ENCODE results near the gene NUBP1.
A peak's percentile ranks its signal among the peaks of the same experiment; 100 is the strongest.
"Not testable (repeated sequence)": the region's sequence is repeated elsewhere in the genome, so short reads cannot be mapped to it uniquely, and the experiment has no call there.

NUBP1 gene

DNA sequence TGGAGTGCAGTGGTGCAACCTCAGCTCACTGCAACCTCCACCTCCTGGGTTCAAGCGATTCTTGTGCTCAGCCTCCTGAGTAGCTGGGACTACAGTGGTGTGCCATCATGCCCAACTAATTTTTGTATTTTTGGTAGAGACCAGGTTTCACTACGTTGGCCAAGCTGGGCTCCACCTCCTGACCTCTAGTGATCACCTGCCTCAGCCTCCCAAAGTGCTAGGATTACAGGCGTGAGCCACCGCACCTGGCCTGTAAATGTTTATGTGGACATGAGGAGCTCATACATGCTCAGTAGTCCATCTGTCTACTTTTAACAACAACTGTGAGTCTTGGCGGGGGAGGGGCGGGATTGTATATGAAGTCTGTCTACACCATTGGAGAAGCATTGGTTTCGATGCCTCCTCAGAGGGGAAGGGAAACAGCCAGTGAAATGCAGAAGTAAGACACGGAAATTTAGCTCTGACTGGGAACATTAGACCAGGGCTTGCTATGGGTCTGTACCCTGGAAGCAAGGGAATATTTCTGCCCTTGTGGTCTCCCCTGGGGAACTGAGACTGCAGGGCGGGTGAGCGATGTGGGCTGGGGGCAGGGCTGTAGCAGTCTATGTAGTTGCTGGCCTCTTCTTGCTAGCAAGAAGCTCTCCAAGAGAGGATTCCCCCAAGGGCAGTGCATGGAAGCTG is 9.3 kb downstream of the NUBP1 start:
- DNase-seq: no peak

DNA sequence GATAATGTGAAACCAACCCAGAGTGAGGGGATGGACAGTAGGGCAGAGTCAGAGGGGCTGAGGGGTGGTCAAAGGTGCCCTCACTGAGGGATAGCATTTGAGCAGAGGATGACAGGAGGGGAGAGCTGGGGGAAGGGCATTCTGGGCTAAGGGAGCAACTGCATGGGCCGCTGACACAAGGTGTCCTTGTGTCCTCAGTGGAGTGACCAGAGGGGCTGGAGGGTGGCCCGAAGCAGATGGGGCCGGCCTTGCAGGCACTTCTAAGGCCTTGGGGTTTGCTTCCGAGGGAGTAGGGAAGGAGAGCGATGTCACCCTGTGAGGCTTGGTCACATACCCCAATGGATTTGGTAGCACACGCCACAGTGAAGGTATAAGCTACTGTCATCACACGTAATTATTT is 10.0 kb downstream of the NUBP1 start:
- no peak for DNase-seq

DNA sequence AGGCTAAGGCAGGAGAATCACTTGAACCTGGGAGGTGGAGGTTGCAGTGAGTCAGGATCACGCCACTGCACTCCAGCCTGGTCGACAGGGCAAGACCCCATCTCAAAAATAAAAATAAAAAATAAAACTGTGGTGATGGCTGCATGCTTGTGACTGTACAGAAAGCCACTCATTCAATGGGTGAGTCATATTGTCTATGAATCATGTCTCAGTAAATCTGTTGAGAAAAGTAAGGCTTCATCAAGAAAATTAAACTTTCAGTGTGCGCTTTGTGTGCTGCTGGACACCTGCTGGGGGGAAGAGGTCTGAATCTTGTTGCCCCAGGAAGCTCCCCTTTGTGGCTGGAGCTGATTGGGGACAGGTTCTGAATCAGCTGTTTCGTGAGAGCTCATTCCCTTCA is 11.3 kb downstream of the NUBP1 start:
- no peak for DNase-seq

DNA sequence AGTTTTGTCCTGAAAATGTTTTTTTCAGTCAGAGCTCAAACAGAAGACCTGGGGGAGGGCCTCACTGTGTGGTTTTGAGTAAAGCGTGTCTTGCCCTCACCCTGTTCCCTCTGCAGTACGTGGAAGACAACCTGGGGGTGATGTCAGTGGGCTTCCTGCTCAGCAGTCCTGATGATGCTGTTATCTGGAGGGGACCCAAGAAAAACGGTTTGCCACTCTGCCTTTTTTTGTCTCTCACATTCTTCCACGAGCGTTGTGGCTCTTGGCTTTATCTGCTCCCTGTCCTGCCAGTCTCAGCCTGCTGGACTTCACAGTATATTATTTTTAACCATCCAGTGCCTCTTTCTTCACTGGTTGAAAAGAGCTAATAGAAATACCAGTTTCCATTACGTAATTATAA is 12.9 kb downstream of the NUBP1 start:
- DNase-seq: no peak

DNA sequence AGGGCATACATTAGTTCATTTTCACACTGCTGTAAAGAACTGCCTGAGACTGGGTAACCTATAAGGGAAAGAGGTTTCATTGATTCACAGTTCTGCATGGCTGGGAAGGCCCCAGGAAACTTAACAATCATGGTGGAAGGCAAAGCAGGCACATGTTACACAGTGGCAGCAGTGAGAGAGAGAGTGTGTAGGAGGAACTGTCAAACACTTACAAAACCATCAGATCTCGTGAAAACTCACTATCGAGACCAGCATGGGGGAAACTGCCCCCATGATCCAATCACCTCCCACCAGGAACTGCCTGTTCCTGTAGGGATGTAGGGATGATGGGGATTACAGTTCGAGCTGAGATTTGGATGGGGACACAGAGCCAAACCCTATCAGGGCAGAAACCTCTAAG is 17.2 kb downstream of the NUBP1 start:
- DNase-seq: no peak

DNA sequence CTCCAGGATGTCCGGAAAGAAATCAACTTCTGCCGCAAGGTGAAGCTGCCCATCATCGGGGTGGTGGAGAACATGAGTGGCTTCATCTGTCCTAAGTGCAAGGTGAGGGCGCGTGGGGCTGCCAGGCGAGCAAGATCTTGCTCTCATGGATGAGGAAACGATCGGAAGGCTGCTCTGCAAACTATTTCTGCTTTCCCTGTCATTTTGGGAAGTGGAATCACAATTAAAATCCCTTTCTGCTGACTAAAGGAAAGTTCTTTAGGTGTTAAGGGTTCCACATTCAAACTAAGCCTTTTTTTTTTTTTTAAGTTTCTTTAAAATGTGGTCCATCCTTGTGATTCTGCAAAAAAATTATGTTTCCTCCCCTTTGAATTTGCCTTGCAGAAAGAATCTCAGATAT is 17.7 kb downstream of the NUBP1 start:
- no peak for DNase-seq

DNA sequence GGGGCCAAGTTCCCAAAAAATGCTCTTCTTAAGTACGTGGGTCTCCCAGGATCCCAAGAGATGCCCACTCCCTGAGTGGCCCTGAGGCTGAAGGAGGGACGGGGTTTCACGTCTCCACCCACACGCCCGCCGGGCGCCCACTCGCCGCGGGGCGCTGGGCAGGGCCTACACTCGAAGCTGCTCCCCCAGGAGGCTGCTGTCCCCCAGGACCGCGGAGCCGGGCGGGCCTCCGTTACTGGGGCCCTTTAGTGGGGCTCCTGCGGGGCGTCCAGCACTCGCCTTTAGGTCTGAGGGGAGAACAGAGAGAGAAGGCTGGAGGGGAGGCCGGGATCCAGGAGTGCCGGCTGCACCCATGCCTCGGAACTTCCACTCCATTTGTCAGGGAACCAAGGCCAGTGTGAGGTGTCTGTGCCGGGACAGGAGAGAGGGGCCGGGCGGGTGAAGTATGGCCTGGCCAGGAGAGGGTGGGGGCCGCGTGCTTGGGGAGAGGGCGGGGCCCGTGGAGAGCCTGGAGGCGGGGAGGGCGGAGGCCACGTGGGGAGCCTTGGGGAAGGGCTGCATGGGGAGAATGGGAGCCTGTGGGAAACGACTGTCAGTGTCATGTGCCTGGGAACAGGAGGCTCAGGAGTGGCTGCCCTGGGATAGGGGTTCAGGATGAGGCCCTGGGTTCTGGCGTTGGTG is 18.8 kb downstream of the NUBP1 start:
- DNase-seq: no peak

DNA sequence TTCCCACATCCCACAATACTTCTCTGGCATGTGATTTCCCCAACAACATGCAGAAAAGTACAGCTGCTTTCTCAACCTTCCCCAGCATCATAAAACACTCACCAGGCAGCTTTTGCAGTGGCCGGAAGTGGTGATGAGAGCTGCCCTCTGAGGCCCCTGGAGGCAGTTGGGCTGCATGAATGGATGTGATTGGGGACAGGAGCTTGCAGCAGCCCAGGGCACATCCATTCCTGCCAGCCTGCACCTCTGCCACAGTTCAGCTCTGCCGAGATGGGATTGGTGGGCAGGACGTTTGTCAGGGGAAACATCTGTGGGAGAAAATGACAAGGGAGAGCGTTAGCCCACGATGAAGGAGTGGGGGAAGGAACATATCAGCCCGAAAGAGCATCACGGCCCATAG is 19.8 kb downstream of the NUBP1 start:
- no peak for DNase-seq

DNA sequence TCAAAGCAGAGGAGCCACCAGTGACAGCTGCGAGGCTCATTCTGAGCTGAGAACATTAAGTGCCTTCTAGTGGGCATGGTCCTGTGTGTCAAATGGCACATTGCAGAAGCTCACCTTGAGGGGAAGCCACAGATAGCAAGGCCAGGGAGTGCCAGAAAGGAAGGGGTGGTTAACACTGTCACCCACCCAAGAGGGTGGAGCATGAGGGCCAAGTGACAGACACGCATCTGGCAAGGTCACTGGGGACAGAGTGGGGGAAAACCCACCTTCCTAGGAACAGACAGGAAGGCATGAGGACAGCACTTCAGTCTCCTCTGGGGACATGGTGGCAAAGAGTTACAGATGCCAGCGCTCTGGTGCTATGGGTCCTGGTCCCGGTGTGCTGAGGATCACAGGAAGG is 22.1 kb downstream of the NUBP1 start:
- DNase-seq: peak; percentile 47

DNA sequence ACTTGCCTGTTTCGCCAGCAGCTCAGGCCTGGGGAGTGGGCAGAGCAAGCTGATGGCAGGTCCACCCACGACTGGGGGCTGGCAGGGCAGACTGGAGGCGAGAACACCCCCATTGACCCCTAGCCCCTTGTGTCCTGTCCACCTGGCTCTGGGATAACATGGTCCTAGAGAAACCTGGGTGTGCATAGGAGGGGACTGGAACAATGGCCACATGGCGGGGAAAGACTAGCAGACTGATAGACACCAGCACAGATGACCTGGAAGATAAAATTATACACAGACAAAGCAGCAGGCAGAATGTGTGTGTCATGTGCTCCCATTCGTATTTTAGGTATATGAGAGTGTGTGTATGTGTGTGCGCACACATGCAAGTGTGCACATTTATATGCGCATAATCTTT is 23.5 kb downstream of the NUBP1 start:
- no peak for DNase-seq

DNA sequence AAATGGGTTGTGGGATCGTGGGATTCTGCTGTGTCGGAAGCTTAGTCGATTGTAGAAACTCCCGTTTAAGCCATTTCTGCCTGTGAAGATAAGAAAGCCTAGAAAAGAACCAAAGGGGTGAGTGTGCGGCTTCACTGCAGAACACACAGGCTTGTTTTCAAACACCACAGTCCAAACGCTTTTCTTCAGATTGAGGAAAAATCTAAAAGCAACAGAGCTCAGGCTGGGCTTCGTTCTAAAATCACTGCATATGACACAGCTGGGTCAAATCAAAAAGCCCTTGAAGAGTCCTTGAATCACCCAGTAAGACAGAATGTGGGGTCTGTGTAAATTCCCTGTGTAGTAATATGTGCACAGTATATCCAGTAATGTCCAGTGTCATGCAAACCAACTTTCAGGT is 25.7 kb downstream of the NUBP1 start:
- no peak for DNase-seq

DNA sequence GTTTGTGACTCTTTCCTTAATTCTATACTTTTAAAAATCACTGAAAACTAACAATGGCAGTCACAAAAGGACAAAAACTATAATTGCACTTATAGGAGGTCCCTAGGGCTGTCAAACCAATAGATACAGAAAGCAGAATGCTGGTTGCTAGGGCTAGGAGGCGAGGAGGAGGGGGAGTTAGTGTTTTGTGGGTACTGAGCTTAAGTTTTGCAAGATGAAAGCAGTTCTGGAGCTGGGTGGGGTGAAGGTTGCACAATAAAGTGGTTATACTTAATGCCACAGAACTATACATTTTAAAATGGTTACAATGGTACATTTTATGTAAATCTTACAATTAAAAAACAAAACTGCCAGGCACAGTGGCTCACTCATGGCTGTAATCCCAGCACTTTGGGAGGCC is 27.3 kb downstream of the NUBP1 start:
- peak; percentile 26 for DNase-seq

DNA sequence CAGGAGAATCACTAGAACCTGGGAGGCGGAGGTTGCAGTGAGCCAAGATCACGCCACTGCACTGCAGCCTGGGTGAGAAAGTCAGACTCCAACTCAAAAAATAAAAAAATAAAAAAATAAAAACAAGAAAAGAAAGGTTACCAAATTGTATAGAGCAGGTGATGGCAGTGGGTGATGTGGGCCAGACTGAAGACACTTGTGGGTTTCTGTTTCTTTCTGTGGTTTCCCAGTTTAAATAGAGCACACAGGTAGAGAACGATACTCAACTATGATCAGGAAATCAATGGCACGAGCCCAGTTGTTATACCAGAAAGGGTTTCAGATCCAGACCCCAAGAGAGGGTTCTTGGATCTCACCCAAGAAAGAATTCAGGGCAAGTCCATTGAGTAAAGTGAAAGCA is 32.6 kb downstream of the NUBP1 start:
- peak; percentile 10 for DNase-seq

DNA sequence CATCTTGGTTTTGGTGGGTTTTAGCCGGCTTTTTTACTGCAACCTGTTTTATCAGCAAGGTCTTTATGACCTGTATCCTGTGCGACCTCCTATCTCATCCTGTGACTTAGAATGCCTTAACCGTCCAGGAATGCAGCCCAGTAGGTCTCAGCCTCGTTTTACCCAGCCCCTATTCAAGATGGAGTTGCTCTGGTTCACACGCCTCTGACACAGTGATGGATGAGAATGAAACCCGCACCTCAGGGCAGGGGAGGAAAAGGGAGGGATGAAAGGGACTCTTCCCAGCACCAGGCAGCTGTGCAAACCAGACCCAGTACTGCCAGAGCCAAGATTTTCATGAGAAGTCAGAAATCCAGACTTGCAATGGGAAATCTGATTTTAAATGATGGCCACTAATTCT is 33.3 kb downstream of the NUBP1 start:
- DNase-seq: not testable (repeated sequence)

DNA sequence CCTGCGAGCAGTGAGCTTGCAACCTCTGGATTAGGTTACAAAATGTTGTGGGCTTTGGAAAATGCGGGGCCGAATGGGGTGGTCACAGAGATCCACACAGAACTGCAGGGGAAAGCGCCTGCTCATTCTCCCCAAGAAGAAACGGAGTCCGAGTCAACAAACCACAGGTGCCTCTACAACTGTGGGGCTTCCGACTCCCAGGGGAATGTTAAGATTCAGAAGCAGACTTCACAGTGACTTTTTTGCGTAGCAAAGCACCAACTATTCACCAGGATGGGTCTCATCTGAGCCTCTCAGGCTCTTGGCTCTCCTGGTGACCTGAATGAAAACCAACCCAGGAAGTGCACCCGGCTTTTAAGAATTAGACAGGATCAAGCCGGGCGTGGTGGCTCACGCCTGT is 33.7 kb downstream of the NUBP1 start:
- DNase-seq: no peak

DNA sequence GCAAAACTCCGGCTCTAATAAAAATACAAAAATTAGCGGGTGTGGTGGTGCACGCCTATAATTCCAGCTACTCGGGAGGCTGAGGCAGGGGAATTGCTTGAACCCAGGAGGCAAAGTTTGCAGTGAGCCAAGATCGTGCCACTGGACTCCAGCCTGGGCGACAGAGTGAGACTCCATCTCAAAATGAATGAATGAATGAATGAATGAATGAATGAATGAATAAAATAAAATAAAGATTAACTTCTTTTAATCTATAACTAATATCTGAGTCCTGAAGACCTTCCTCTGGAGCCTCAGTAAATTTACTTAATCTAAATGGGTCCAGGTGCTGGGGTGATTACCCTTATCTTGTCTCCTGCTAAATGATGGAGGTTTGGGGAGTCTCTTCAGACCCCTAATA is 36.3 kb downstream of the NUBP1 start:
- DNase-seq: not testable (repeated sequence)

DNA sequence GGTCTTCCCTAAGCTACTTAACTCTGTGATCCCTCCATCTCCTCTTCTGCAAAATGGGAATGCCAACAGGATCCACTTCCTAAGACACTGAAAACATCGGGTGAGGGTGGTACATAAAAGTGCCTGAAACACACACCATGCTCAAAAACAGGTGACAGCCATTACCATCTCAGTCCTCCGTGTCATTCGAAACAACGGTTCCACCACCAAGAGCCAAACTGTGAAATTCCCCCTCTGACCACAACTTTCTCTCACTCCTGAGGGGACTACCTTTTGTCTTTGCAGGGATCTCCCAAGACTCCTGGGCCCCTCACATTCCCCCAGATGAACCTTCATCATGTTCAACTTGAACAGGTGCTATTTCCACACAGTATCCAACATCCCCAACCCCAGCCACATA is 37.0 kb downstream of the NUBP1 start:
- no peak for DNase-seq

DNA sequence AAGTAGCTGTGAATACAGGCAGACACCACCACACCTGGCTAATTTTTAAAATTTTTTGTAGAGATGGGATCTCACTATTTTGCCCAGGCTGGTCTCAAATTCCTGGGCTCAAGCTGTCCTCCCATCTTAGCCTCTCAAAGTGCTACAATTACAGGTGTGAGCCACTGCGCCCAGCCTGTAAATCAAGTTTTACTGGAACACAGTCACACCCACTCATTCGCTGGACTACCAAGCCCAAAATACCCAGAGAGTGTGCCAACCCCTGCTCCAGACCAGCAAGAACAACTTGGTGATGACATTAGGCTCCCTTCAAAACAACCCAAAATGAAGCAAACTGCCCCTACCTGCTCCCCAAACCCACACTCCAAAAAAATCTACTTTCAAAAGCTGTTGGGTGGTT is 39.0 kb downstream of the NUBP1 start:
- no peak for DNase-seq

DNA sequence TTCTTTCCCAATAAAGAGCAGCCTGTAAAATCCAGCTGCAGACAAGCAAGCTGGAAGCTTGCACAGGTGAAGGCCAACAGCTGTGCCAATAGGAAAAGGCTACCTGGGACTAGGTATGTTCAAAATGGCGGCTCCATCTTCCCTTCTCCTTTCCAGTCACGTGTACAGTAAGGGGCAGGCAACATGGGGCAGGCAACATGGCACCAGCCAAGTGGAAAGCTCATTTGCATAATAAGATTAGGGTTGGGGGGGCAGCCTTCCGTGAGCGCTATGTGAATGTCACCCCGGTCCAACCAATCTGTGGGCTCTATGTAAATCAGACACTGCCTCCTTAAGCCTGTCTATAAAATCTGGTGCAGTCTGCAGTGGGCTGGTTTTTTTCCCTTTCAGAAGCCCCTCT is 43.7 kb downstream of the NUBP1 start:
- DNase-seq: no peak

DNA sequence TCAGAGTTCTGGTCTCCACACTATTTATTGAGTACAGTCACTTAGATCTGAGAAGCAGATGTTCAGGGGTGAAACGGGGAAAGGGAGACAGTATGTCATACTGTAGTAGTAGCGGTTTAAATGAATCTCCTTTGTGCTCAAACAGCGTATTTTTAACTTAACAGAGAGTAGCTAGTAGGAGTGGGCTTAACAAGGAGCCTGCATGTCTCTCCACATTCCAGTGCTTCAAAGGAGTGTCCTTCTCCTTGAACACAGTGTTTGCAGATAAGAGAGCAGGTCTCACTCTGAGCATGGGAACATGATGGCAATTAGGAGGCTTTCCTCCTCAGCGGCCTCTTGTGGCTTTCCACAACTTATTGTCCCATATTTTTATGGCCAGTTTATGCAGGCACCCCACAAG is 45.0 kb downstream of the NUBP1 start:
- not testable (repeated sequence) for DNase-seq

DNA sequence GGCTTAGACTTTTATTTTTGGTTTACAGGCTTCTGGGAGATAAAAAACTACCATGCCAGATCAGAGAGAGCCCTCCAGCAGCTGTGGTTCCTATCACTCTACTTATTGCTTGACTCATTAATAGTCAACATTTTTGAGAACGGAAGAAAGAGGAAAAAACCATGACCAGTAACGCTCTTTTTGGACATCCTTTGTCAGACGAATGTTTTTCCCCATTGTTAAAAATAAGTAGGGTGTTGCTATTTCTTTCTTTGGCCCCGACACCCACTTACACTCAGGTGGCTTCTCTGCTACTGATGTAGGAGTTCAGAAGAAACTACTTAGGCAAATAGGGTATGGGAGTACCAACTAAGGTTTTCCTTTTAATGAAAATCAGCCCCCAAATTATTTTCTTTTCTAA is 47.4 kb downstream of the NUBP1 start:
- no peak for DNase-seq

DNA sequence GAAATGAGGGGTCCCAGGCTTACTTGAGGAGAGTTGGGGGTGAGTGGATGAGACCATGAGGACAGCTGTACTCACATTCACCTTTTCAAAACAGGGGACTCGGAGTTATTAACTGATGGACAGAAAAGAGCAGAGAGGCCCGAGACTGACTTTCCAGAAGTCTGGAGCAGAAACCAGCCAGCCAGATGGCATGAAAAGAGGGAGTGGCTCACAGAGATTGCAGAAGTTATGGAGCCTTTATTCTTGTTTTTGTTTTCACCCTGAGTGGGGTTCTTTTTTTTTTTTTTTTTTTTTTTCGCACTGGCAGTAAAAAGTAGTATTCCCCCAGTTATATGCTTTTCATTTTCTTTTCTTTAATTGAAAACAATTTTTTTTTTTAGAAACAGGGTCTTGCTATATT is 56.1 kb downstream of the NUBP1 start:
- no peak for DNase-seq

DNA sequence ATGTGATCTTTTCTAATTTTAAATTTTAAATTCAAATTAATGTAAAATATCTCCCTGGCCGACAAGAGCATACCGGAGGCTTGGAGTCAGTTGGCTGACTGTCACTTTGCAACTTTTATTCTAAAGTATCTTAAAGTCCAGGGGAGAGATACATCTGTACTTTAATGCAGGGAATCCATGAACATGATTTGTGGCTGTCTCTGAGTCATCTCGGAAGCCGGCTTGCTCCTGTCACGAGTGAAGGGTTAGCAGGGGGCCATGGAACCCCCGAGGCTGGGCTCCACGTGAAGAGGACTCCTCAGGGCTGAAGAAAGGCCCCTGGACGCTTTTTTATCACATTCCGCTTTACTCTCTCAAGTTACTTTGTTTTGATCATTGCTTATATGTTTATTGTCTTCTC is 61.7 kb downstream of the NUBP1 start:
- no peak for DNase-seq

DNA sequence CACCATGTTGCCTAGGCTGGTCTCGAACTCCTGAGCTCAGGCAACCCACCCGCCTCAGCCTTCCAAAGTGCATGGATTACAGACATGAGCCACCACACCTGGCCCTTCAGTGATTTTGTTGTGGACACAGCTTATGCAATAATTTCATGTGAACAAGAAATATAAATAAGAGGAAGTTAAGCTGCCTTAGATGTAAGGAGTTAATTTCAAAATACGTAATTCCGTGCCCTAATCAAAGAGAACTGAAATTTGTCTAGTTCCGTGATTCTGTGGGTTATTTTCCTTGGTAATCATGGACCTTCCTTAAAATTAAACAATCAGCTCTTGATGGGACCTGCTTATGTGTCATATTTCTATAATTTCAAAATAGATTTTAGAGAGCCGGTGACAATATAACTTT is 63.1 kb downstream of the NUBP1 start:
- DNase-seq: no peak

DNA sequence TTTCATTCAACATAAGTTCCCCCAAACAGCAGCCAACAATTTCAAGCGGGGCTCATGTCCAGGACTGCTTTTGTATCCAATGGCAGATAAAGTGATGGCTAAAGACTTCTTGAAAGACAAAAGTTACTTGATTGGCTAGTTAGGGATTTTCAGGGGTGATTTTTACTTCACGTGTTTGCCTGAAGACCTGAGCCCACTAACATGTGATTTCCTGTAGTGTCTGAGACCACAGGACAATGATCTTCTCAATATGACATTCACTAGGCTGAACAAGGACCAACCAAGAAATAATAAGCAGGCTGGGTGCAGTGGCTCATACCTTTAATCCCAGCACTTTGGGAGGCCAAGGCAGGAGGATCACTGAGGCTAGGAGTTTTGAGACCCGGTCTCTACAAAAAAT is 64.6 kb downstream of the NUBP1 start:
- no peak for DNase-seq
